SK-N-SH treated with all-trans-retinoic acid at 6 μM for 48 hours (cell line): Measurements from ENCODE around the gene KRT7.

ENCODE experiments used
- ARNTL ChIP-seq: fragments of 450-650 bp; formaldehyde crosslinking; IDR thresholded peaks from 2 replicates; pipeline ENCODE4 v1.5.0; 2020; ENCODE audit warnings: low read depth, mild to moderate bottlenecking, moderate library complexity, borderline replicate concordance
- OSR1 ChIP-seq: fragments of 250-450 bp; sonication (Bioruptor Pico); IDR thresholded peaks from 2 replicates; pipeline ENCODE4 v1.8.0; 2022; ENCODE audit warnings: moderate library complexity, mild to moderate bottlenecking, inconsistent platforms
- ZFP3 ChIP-seq: fragments of 250-450 bp; sonication (Bioruptor Pico); IDR thresholded peaks from 2 replicates; pipeline ENCODE4 v1.5.0; 2020; ENCODE audit warnings: mild to moderate bottlenecking, moderate library complexity

- TF ChIP-seq ARNTL (CRISPR knock-in tag) = no peak
- no peak for TF ChIP-seq OSR1 (CRISPR knock-in tag)
- no peak for TF ChIP-seq ZFP3 (CRISPR knock-in tag)
These were observed 18.6 kb upstream of the KRT7 start for GRCh38 chr12:52214421-52214802.
